Lung (tissue), 12 donors: ENCODE results near the gene KCNQ5. TPM values are rescaled to one million over a fixed set of nuclear protein-coding genes. Genes with fewer than 3 reads are reported as not detected.

ENCODE experiments used
- ATAC-seq: fragments of 200-7000 bp; cut with Tn5 transposase; one replicate; pipeline ENCODE4 v1.9.1; 2020; ENCODE audit warnings: moderate number of reproducible peaks; ENCODE audit not compliant: insufficient read depth, low FRiP score
- DNase-seq, 3 donors: peaks; one replicate each; pipeline ENCODE4 v3.0.0-alpha.2; 2013 to 2017
- H3K27ac ChIP-seq, 2 donors: one replicate each; pipeline ENCODE4 v1.5.1; 2013; ENCODE audit warnings: mild to moderate bottlenecking in 2 of 2, moderate library complexity in 2 of 2, control low read depth in 1 of 2, inconsistent platforms in 1 of 2, low read depth in 1 of 2, low read length in 1 of 2
- H3K27me3 ChIP-seq, 3 donors: one replicate each; pipeline ENCODE4 v1.5.1; 2013; ENCODE audit warnings: low read length in 2 of 3; ENCODE audit not compliant: control insufficient read depth in 3 of 3, insufficient read depth in 3 of 3
- H3K36me3 ChIP-seq, 4 donors: one replicate each; pipeline ENCODE4 v1.5.1; 2013; ENCODE audit warnings: low read length in 4 of 4, mild to moderate bottlenecking in 1 of 4, moderate library complexity in 1 of 4; ENCODE audit not compliant: control insufficient read depth in 4 of 4, insufficient read depth in 4 of 4
- H3K4me1 ChIP-seq, 5 donors: one replicate each; pipeline ENCODE4 v1.5.1; 2013; ENCODE audit warnings: low read length in 5 of 5, mild to moderate bottlenecking in 2 of 5, moderate library complexity in 1 of 5; ENCODE audit not compliant: control insufficient read depth in 5 of 5, insufficient read depth in 5 of 5
- H3K4me3 ChIP-seq: one replicate; pipeline ENCODE4 v1.5.1; 2013; ENCODE audit warnings: mild to moderate bottlenecking, control low read depth, moderate library complexity
- H3K9ac ChIP-seq, 2 donors: one replicate each; pipeline ENCODE4 v1.5.1; 2013; ENCODE audit warnings: low read length in 2 of 2, control low read depth in 1 of 2; ENCODE audit not compliant: insufficient read depth in 1 of 2
- H3K9me3 ChIP-seq, 4 donors: one replicate each; pipeline ENCODE4 v1.5.1; 2013; ENCODE audit warnings: low read length in 3 of 4, mild to moderate bottlenecking in 1 of 4, moderate library complexity in 1 of 4; ENCODE audit not compliant: control insufficient read depth in 4 of 4, insufficient read depth in 3 of 4
- CTCF ChIP-seq: IDR thresholded peaks from 2 replicates; pipeline ENCODE4 v1.5.1; 2012; ENCODE audit warnings: mild to moderate bottlenecking; ENCODE audit errors: control extremely low read depth, extremely low read depth
- WGBS, 2 donors: extraction: QIAGEN DNeasy Blood & Tissue Kit; methylation state at CpG; one replicate each; pipeline ENCODE4 v1.1.7; 2013; 5-methylcytosine and 5-hydroxymethylcytosine counted together
- polyA plus RNA-seq, 2 donors: library from polyadenylated mRNA; stranded (reverse); fragments of 200-250 nt; gene quantifications; one replicate each; pipeline ENCODE4 v1.2.1, GENCODE V29; 2013
- total RNA-seq, 2 donors: library from RNA; depleted of rRNA in 1 of 2; stranded (reverse); fragments of >200 nt in 1 of 2; gene quantifications; one replicate each; pipeline ENCODE4 v1.2.1, GENCODE V29; 2014 to 2021
- donor health status: control.
- donor health status: control.
- donor health status: Bipolar disorder and iron deficiency.
- donor health status: healthy.
- donor health status: DM: yes; HTN: yes; CAD: no.

The KCNQ5 gene
- total and polyA plus RNA-seq, 4 donors, result 0.12 to 5.7 (median 0.46) TPM

GRCh38 chr6:72738091-72738490 is 116.2 kb downstream of the KCNQ5 start:
- no peak for TF ChIP-seq CTCF
- Histone ChIP-seq H3K4me1 (no peaks in the 10 kb centered on the region), H3K36me3 (no peaks in the 10 kb centered on the region), H3K27ac (no peak overlapping the region), H3K9ac (no peak overlapping the region), H3K4me3 (no peak overlapping the region), H3K9me3 (no peaks in the 10 kb centered on the region), H3K27me3 (no peaks in the 10 kb centered on the region)
- DNase-seq, result no peak
- 87 to 94% methylated on average over 4 of the region's 4 CpGs for WGBS, 2 donors
- ATAC-seq, result no peak

GRCh38 chr6:72739368-72739779 is 117.5 kb downstream of the KCNQ5 start:
- Histone ChIP-seq H3K9me3 (no peaks in the 10 kb centered on the region), H3K9ac (no peak overlapping the region), H3K27ac (no peak overlapping the region), H3K27me3 (no peaks in the 10 kb centered on the region), H3K36me3 (no peaks in the 10 kb centered on the region), H3K4me3 (no peak overlapping the region), H3K4me1 (no peaks in the 10 kb centered on the region)
- ATAC-seq (no peak), DNase-seq (no peak)
- 50 to 62% methylated on average over 3 of the region's 3 CpGs for WGBS, 2 donors
- TF ChIP-seq CTCF, result no peak

- Histone ChIP-seq H3K9ac (no peak overlapping the region), H3K36me3 (no peaks in the 10 kb centered on the region), H3K27ac (no peak overlapping the region), H3K27me3 (no peaks in the 10 kb centered on the region), H3K4me3 (no peak overlapping the region), H3K9me3 (no peaks in the 10 kb centered on the region), H3K4me1 (no peaks in the 10 kb centered on the region)
- no peak for DNase-seq
- WGBS, 2 donors, result 64 to 79% methylated on average over 2 of the region's 2 CpGs
- TF ChIP-seq CTCF, result no peak
- ATAC-seq, result no peak
These were observed 118.3 kb downstream of the KCNQ5 start for GRCh38 chr6:72740135-72740534.

GRCh38 chr6:72741083-72741482 is 119.2 kb downstream of the KCNQ5 start:
- Histone ChIP-seq H3K36me3 (no peaks in the 10 kb centered on the region), H3K4me1 (no peaks in the 10 kb centered on the region), H3K9me3 (no peaks in the 10 kb centered on the region), H3K4me3 (no peak overlapping the region), H3K9ac (no peak overlapping the region), H3K27ac (no peak overlapping the region), H3K27me3 (no peaks in the 10 kb centered on the region)
- no peak for DNase-seq
- WGBS, 2 donors, result 77 to 86% methylated on average over 3 of the region's 3 CpGs
- ATAC-seq, result no peak
- TF ChIP-seq CTCF, result no peak
